ENCODE data around the gene HNRNPAB.
"Not testable (repeated sequence)": the region's sequence is repeated elsewhere in the genome, so short reads cannot be mapped to it uniquely, and the experiment has no call there.

The HNRNPAB gene

DNA sequence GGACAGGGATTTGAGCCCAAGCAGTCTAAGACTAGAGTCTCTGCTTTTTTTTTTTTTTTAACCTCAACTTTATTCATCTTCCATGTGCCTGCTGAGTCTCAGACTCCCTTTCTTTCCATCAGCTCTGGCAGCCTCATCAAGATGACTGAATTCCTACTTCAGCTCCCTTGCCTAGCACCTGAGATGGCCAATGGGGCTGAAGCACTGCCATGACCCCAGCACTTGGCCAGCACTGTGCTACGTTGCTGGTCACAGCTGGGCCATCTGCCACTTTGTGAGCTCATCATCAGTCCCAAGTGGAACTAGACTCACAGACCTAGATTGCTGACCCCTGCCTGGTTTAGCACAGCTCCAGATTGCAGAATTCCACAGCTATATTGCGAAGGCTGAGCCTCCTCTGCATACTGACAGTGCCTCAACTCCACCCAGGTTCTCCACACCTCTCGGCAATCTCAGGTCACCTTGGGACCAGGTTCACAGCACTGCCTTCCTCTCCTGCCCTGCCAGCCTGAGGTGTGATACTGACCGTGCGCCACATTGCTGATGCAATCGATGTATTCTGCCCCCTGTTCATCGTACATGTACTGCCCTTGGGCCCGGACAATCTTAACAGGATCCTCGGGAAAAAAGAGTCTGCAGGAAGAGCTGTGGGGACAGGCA is 26.7 kb downstream of the HNRNPAB start:
- no peak for DNase-seq (ENCODE audit: low read depth in 2 of 2)

DNA sequence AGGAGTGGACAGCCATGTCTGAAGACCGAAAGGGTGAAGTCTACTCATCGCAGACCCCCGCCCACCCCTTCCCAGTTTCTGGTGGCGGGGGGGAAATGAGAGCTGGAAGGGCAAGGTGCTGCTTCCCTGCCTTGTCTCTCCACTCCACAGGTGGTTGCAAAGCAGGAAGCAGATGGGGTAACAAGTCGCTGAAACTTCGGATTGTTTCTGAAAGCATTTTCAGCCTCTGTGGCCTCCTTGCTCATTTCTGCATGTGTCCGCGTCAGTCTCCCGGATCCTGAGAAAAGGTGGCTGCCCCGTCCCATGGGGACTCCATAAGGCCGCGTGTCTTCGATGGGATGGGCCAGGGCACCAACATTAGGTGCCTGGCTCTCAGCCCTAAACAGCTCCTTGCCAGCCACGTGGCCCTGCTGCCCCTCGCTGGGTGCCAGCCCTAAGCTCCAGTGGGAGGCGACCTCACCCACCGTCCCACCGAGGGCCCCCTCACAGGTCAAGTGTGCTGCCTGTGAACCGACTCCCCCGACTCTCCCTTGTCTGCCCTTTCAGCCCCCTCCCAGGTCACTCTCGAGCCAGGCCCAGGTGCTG is 27.3 kb downstream of the HNRNPAB start:
- no peak for DNase-seq (ENCODE audit: low read depth in 2 of 2)

DNA sequence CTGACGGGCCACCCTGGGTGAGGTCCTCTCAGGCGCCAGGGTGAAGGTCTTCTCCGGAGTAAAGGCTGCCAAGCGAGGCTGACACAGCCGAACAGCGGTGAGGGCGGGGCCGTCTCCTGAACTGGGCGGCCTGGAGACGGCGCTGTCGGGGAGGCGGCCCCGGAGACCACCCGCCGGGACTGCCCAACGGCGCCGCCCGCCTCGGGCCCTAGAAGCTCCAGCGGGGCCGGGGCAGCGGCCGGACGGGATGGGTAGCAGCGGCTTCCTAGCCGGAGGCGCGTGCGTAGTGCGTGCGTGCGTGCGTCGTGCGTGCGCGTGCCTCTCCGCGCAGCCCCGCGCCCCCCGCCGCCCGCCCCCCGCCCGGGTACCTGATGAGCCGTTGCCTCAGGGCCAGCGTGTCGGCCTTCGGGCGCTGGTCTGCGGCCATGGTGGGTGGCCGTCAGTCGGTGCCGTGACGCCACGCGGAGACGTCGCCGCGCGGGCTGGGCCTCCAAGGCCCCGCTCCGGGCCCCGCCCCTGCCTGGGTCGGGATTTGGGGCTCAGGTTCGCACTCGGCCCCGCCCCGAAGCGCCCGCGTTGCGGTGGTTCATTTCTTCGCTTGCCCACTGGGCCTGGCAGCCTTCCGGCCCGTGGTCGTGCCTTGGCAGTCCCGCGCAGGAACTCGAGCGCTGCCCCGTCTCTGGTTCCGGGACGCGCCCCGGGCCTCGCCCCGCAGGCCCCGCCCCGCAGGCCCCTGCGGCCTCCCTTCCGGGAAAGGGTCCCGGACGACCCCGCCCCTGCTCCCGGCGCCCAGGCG is 28.0 kb downstream of the HNRNPAB start, which contains the start of gene PHYKPL:
TSS of gene PHYKPL (minus strand) at position 679 of the 796 bp plus-strand sequence. CDS start at position 427, 252 bp downstream.
- peak; percentile 62 to 71 for DNase-seq (ENCODE audit: low read depth in 2 of 2)

DNA sequence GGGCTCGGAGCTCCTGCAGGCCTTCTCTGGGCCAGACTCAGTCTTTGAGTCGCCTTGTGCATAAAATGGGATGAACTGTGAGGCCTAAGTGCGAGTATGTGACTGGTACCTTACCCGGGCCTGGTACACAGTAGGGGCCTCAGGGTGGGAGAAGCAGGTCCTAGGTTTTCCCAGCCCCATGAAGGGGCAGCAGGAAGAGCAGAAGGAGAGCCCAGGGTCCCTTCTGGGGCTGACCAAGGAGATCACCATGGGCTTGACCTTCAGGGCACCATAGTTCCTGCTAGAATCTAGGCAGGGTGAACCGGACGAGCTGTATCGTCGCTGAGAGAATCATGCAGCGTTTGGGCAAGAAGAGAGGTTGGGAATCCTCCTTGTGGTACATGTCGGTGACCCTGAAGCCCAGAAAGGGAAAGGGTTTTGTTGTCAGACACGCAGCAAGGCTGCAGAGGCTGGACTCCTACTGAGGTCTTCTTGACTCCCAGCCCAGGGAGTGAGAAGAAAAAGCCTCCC is 28.6 kb downstream of the HNRNPAB start:
- DNase-seq (ENCODE audit: low read depth in 2 of 2) = no peak

DNA sequence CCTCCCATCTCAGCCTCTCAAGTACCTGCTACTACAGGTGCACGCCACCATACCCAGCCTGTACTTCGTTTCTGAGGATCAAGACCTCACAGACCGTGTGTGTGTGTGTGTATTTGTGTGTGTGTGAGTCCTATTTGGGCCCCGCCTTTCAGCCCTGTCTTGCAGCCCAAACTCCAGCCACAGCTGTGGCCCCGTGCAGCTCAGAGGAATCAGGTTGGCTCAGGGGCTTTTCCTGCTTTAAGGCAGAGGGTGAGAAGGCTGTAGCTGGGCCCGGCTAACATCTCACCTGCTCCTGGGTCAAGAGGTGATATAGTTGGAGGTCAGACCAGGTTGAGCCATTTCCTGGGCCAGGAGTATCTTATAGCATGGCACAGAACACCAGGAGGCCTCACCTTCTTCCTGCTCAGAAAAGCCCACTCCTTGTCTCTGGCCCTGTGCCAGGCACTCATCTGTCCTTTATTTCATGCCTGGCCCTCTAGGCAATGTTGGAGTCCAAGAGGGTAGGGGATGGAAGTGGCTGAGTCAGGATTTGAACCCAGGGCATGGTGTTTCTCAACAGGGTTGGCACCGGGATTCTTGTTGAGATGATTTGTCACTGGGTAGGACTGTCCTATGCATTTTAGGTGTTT is 29.9 kb downstream of the HNRNPAB start:
- DNase-seq (ENCODE audit: low read depth in 2 of 2) = no peak

DNA sequence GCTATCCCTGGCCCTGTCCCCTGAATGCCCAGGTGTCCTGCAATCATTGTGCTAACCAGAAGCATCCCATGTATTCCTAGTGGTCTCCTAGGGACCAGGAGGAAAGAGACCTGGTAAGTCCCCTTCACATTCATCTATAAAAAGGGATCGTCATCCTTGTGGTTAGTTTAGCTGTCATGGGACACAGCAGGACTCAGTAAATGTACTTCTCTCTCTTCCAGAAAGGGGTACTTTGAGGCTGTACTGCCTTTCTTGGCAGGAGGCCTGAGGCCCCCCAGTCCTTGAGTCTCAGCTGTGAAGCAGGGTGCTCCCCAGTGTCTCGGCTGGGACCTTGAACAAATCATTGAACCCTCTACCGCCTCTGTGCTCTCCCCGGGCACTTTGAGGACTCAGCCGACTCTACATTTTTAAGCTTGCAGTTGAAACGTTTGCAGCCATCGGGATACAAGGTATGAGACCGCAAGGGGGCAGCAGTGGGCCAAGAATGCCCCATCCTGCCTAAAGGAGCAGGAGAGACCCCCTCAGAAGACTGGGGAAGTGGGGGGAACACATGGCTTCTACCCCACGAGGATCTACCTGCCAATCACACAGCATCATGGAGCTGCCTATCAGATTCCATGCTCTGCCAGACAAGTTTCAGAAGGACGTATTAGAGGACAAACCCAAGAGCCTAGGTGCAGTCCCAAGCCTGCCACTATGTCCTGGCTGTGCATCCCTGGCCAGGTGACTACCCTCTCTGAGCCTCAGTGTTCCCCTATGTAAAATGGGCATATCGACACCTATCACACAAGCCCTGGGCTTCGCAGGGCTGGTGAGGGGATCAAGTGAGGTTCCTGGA is 30.6 kb downstream of the HNRNPAB start:
- DNase-seq (ENCODE audit: low read depth in 2 of 2) = peak; percentile 66 to 72

DNA sequence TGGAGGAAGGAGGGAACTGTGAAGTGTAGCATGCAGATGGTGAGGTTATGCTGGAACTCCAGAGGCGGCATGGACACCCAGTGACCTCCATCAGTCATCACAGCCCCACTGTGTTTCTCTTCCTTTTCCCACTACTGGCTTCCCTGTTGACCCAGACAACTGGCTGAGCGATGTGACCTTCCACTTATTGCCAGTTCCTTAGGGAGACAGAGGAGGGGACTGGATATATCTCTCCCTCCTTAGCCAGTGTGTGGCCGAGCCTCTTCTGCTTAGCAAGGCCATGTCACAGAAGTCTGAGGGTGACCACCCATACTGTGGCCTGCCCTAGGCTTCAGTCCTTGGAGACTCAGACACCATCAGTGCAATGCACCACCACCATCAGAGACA is 31.2 kb downstream of the HNRNPAB start:
- no peak for DNase-seq (ENCODE audit: low read depth in 2 of 2)

DNA sequence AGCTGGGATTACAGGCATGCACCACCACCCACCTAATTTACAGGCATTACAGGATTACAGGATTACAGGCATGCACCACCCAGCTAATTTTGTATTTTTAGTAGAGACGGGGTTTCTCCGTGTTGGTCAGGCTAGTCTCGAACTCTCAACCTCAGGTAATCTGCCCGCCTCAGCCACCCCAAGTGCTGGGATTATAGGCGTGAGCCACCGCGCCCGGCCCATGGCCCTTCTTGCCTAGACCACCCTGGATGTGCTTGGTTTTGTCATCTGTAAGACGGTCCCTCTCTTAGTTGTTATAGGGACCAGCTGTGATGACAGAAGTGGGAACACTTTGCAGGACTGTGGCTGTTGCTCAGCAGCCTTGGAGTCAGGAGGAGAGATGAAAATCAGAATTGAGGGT is 31.8 kb downstream of the HNRNPAB start:
- no peak for DNase-seq (ENCODE audit: low read depth in 2 of 2)

DNA sequence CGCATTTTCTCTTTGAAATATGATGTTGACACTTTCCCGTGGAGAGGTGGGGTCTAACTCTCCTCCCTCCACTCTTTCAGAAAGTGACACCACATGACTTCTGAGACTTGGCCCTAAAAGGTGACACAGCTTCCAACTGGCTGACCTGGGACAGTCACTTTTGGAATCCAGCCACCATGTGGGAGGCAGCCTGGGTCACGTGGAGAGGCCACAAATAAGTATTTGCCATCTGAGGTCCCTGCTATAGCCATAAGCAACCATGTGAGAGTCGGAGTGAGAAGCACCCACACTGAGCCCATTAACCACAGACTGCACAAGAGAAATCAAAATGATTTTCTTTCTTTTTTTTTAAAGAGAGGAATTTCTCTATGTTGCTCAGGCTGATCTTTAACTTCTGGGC is 32.3 kb downstream of the HNRNPAB start:
- DNase-seq (ENCODE audit: low read depth in 2 of 2) = no peak

DNA sequence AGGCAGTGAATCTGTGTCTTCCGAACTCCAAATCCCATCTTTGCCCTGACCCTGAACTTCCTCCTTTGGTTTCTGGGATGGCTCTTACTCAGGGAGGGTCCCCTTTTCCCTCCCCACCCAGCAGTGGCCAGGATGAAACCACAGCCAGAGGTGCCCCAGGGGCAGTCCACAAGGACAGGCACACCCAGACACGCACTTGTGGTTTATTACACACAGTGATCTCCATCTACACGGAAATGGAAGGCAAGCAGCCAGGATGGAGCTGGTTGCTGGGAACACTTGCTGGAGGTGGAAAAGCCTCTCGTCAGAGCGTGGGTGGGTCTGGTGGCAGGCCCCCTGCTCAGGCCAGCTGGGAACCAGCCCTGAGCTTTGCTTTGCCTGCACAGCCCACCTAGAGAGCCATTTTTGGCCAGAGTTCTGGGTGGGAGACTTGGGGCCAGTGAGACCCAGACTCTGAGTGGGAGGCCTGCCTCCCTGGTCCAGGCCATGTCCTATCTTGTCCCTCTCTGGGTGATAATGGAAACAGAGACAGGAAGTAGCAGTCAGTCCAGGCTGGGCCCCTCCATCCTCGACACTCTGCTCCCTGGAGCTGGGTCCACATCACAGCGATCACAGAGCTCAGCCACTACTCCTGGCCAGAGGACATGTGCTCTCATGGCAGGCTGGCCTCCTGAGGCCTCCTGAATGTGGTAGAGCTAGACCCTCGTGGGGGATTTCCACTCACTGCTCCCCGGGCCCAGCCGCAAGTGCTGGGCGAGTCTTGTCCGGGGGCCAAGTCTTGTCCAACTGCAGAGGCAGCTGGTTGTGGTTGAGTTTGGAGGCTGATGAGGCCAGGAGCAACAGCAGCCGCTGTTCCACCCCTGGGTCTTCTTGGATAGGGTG is 33.3 kb downstream of the HNRNPAB start:
- no peak for DNase-seq (ENCODE audit: low read depth in 2 of 2)

DNA sequence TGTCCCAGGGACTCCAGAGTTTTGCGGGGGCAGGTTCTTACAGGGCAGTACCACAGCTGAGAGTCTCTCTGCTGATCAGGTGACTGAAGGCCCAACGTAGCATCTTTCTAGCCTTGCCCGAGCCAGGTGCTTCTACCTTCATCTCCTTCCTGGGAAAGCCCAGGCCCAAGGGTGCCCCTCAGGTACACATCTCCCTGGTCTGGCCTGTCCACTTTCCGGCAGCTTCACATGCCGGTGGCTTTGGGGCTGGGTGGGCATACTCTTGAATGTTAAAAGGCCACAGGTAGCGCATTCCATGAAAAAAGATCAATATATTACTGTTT is 33.9 kb downstream of the HNRNPAB start:
- no peak for DNase-seq (ENCODE audit: low read depth in 2 of 2)

DNA sequence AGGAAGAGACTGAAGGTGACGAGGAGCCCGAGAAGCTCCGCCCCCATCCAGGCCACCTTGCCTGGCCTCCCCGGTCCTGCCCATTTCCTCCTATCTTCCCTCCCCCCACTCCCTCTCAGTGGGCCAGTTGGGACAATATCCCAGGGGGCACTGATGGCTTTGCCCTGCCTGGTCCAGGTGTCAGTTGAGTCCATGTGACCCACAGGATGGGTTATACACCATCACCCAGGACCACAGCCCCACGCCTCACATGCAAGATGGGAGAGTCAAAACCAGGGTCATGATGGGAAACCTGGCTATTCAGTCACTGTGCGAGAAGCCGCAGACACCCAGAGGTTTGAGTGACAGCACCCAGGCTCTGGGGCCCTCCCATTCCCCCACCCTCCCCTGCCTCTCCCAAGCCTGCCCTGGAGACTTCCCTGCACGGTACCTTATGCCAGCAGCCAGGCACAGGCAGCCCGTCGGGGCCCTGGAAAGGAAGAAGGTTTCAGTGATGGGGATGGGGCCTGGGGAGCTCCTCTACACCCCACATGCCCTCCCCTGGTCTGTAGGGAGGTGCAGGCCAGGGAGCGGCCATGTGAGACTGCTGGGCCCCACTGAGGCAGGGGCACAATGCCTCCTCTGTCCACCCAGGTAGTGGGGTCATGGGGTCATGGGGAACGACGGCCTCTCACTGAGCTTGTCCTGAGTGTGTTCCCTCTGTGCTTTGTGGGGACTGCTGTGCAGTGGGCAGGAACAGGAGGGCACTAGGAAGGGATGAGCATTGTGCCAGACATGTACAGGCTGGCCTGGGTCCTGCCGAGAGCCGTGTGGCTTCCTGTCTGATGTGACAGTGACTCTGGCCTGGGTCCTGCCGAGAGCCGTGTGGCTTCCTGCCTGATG is 34.6 kb downstream of the HNRNPAB start:
- DNase-seq (ENCODE audit: low read depth in 2 of 2) = no peak

DNA sequence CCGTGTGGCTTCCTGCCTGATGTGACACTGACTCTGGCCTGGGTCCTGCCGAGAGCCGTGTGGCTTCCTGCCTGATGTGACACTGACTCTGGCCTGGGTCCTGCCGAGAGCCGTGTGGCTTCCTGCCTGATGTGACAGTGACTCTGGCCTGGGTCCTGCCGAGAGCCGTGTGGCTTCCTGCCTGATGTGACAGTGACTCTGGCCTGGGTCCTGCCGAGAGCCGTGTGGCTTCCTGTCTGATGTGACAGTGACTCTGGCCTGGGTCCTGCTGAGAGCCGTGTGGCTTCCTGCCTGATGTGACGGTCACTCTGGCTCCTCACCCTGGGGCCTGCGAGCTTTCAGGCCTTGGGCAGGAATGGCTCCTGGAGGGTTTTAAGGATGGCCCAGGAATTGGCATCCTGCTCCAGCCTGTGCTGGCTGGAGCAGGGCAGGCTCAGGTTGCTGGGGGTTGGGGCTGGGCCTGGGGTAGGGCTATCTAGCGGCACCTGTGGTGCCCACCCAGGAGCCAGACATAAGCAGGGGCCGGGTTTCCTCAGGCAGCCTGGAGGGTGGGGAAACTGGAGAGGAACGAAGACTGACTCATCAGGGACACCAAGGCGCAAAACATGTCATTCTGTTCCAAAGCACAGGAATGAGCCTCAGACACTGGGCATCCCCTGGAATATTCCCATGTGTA is 35.4 kb downstream of the HNRNPAB start:
- not testable (repeated sequence) for DNase-seq (ENCODE audit: low read depth in 2 of 2)

DNA sequence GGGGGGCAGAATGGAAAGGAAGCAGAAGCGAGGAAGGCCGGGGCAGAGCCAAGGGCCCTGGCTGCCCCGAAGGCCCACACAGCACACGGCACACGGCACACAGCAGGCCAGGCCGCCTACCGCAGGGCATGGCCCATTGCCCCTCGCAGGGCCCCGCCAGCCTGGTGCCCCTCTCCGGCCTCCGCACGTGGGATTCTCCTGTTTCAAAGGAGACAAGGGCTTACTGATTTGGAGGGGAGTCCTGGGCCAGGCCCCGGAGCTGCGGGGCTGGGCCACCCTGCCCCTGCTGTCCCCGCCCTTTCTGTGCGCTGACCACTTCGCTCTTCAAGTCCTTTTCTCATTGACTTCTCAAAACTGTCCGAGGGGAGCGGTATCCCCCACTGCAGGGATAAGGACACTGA is 36.0 kb downstream of the HNRNPAB start:
- no peak for DNase-seq (ENCODE audit: low read depth in 2 of 2)

DNA sequence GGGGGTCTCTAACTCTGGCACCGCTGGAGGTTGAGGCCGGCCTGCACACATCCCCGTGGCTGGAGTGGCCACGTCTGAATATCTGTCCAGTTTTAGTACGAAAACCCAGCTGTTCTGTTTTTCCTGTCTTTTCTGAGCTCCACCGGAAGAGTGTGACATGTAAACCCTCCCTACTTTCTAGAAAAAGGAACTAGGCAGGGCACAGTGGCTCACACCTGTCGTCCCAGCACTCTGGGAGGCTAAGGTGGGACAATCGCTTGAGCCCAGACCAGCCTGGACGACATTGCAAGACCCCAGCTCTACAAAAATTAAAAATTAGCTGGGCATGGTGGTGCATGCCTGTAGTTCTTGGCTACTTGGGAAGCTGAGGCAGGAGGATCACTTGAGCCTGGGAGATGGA is 36.4 kb downstream of the HNRNPAB start:
- no peak for DNase-seq (ENCODE audit: low read depth in 2 of 2)

DNA sequence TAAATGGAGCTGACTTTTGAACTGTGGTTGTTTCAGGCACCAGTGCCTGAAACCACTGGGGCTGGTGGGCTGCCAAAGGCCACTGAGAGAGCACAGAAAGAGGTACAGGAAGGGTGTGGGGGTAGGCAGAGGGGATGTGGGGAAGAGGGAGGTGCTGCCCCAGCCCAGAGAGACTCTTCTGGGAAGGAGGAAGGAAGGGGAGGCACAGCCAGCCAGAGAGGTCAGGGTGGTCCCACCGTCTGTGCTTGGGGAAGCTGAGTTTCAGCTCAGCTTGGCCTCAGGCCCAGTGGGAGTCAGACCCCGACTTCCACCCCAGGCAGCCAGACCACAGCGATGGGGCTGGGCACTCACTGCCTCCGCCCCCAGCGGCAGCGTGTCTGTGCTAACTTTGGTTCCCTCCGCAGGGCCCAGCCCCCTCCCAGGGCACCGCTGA is 36.9 kb downstream of the HNRNPAB start:
- no peak for DNase-seq (ENCODE audit: low read depth in 2 of 2)

DNA sequence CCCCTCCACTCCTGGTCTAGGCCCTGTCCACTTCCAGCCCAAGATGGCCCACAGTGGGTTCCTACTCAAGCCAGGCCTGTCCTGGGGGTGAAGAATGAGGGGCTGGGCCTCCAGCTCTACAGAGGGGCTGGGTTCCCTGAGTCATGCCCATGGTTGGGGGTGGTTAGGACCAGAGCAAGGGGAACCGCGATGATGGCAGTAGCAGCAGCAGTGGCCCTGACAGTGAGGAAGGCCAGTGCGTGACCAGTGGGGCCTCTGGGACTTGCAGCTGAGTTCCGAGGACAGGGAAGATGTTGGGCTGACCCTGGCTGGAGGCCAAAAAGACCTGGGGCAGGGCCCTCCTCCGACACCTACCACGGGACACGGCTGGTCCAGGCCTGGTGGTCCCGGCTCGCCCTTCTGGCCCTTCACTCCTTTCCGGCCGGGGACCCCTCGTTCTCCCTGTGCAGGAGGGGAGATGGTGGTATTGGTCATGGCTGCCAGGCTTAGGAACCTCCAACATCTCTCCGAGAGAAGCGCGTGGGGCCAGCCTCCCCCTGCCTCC is 37.4 kb downstream of the HNRNPAB start:
- no peak for DNase-seq (ENCODE audit: low read depth in 2 of 2)

DNA sequence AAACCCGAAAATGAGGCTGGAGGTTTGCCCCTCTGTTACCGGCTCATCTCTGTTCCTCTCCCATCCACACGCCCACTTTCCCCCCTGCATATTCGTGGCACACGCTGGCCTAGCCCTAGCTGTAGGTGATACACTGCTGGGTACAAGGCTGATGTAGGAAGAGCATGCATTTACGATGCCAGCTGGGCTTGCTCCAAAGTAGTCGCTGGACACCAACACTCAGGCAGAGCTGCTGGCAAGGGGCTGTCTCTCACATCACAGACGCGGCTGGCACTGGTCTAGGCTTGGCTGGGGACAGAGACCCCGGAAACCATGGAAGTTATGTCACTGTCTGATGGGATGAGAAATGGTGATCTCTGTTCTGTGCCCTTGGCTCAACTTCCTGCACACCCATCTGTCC is 38.1 kb downstream of the HNRNPAB start:
- no peak for DNase-seq (ENCODE audit: low read depth in 2 of 2)

DNA sequence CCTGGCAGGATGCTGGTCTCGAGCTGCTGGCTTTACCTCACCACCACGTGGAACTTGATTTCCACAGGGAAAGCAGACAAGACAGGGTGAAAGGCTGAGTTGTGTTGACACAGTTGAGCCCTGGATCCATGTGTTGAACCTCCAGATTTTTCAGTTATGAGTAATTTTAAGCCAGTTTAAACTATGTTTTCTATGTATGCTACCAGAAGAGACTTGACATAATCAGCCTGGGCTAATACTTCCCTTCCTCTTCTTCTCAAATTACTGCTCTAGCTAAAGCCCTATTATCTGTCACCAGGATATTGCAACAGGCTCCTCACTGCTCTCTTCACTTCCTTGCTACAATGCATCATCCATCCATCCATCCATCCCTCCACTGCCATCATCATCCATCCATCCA is 40.2 kb downstream of the HNRNPAB start:
- DNase-seq (ENCODE audit: low read depth in 2 of 2) = no peak

Measured in stimulated activated CD4-positive, alpha-beta T cell treated with anti-CD3 and anti-CD28 coated beads, Interleukin-4, amount 100 ng/mL, for 48 hours (primary cell).